Measurements from ENCODE around the gene ACSM6.

GRCh38 chr10:95233377-95234034, 39.5 kb downstream of the ACSM6 start:
- no peak for TF ChIP-seq POLR2A (IDR thresholded peaks at IDR 0.05)
- no peak for TF ChIP-seq CTCF (IDR thresholded peaks at IDR 0.05)
- TF ChIP-seq POLR2AphosphoS5 (IDR thresholded peaks at IDR 0.05; ENCODE audit: insufficient read depth in 1 of 2, low read depth in 1 of 2), result no peak
